Left cardiac atrium (tissue), 4 donors: ENCODE data around the gene LSM2. TPM values are rescaled to one million over a fixed set of nuclear protein-coding genes. Genes with fewer than 3 reads are reported as not detected.

Source experiments
- ATAC-seq, 2 donors: fragments of 200-7000 bp; cut with Tn5 transposase; one replicate each; pipeline ENCODE4 v1.9.1; 2020; ENCODE audit warnings: mild to moderate bottlenecking in 2 of 2, moderate library complexity in 2 of 2
- DNase-seq: peaks from one replicate; pipeline ENCODE4 v3.0.0-alpha.2; 2020
- intact Hi-C, 2 donors: fragments of 100-400 bp; cut with DNase I; formaldehyde crosslinking; loops; one replicate each; pipeline versions ENCODE4 v1.14.1 to v1.15.1; 2022 to 2023
- total RNA-seq, 2 donors: library from RNA; stranded (reverse); fragmentation: NEBNext Ultra II Directional; extraction: Animal tissue kit (Norgen Biotek cat#: 25700); gene quantifications; one replicate each; pipeline ENCODE4 v1.2.1, GENCODE V29; 2021
- donor health status: DM: no; HTN: yes; CAD: no.
- donor health status: DM: no; HTN: yes; CAD: no; lungs with severe emphysema.
- donor health status: DM: yes; HTN: yes; CAD: no.
- donor health status: Dilated cardiomyopathy.

LSM2 gene
- total RNA-seq, 2 donors from 2014 or later, result 24.3 to 29.4 TPM

DNA sequence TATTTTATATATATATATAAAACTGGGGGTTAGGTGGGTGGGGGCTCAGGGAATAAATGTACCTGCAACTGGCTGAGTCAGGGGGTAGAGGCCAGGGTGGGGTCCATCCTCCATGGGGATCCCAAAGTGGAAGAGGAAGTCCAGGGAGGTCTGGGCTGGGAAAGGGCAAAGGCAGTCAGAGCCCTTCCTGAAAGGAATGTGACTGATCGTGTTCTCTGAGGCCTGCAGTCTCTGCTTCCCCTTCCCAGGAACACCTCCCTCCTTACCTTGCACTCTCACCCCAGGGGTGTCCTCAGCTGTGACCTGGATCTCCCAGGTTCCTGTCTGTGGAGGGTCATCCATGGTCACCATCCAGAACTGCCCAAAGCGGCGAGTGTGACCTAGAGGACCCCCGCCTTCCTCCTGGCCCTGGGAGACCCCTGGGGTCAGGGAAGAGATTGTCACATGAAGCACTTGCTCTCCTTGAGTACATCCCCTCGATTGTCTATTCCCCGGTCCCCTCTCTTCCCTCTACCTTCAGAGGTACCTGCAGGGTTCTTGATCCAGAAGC, 39.6 kb downstream of the LSM2 start:
- intact Hi-C loops, result no loop called here
- no peak for ATAC-seq
- DNase-seq, result no peak

DNA sequence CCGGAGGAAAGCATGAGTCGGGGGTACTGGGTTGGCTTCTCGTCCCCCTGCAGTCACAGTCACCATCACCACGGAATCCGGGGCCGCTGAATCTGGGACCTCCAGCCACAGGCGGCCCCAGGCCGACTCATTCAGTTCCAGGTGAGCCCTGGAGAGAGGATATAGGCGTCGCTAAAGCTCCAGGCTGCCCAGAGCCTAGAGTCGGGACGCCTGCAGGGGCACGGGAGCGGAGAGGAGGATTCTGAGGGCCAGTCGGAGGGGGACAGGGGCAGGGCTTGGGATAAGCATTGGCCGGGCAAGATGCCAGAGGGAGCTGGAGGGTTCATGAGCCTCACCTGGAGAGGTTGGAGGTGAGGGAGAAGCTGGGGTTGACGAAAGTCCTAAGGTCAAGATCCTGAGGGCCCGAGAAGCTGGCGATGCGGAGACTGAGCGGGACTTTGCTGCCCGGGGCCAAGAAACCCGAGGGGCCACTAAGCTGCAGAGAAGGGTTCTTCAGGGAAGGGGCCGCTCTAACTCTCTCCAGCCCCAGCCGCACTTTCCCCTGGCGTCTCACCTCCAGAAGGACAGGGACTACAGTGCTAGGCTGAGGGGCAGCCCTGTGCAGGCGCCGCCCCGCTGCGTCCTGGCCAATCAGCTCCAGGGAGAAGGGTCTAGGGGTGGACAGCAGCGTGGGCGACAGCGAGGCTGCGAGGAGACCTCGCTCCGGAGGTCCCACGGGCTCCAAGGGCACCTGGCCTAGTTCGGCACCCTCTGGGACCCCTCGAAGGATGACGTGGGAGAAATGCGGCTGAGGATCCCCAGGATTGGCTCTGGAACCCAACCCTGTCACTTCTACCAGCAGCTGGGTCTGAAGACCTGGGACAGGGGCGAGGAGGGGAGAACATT, 40.6 kb downstream of the LSM2 start:
- intact Hi-C loops, result no loop called here
- no peak for DNase-seq
- peak; percentile 42 to 66 for ATAC-seq

DNA sequence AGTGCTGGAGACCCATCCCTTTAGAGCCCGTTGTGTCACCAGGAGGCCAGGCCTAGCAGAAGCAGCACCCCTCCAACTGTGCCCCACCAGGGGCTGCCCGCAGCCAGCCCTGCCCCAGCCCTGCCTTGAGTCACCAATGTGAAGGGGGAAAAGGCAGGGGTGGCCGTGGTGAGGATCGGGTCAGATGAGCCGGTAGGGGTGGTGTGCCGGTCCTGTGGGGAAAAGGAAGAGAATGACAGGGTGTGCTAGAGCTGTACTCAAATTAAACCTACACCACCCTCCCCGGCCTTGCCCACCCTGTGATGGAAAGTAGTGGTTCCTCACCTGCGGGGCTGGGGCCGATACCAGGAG, 41.2 kb downstream of the LSM2 start:
- ATAC-seq, result no peak
- intact Hi-C loops, result no loop called here
- no peak for DNase-seq

DNA sequence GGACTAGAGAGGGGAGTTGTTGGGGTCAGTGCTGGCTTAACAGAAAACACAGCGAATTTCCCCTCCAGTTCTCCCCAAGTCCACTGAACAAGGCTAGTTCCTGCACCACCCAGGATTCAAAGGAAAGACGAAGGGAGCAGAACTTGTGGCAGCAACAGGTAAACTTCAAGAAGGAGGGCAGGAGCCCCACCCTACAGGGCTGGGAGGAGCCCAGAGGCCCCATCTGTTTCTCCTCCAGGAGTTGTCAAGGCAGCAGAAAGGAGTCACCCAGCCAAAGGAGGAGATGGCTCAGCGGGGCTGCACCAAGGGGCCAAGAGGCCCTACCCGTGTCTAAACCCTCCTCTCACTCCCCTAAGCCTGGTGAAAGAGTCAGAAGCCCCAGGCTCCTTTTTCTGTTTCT, 42.6 kb downstream of the LSM2 start:
- intact Hi-C loops, result no loop called here
- ATAC-seq, result no peak
- DNase-seq, result no peak

DNA sequence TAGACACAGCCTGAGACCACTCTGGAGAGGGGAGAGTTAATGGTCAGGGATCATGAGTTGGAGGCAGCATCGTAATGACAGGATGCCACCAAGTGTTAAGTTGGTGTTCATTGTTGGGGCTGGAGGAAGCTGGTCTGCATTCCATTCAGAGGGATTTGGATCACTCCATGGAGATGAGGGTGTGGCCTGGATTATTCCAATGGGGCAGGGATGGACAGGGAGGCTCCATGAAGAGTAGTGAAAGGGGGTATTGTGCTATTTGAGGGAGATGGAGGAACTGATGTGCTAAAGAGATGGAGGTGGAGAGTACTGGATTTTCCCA, 43.2 kb downstream of the LSM2 start:
- intact Hi-C loops, result no loop called here
- DNase-seq (no peak), ATAC-seq (peak in 1 of 2 donors; percentile 22)

DNA sequence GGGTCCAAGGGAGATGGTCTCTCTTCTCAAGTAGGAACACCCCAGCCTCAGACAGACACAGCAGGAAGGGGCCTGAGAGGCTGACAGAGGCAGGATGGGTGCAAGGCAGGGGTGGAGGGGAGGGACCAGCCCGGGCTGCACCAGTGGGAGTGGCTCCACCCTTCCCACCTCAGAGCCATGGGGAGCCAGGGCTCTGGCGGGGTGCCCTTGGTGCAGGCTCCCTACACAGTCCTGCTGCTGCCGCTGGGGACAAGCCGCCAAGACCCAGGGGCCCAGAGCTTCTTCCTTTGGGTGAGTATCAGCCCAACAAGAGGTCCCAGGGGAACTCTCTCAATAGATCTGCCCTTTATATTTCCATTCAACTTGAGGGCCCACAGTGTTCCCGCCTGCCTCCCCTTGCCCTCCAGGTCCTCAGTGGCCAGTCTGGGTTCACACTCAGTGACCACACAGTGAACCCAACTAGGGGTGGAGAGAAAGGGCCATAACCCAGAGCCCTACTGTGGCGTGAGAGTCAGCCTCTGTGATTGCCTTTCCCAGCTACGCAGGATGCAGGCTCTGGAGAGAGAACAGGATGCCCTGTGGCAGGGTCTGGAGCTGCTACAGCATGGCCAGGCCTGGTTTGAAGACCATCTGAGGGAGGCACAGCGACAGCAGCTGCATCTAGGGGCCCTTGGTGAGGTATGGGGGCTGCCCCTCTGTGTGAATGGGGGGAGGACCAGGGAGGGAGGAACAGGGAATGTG, 43.7 kb downstream of the LSM2 start:
- no peak for ATAC-seq
- intact Hi-C loops, result no loop called here
- DNase-seq, result no peak

DNA sequence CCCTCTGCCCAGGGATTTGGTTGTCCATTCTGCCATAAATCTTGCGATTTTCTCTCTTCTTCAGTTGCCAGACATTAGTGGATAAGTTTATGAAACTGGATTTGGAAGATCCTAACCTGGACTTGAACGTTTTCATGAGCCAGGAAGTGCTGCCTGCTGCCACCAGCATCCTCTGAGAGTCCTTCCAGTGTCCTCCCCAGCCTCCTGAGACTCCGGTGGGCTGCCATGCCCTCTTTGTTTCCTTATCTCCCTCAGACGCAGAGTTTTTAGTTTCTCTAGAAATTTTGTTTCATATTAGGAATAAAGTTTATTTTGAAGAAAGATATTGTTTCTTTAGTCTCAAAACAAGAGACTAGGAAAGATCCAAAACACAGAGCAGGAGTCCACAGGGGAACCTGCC, 44.4 kb downstream of the LSM2 start, which contains the start of gene SAPCD1:
Gene SAPCD1, plus strand, starts transcription at position 301 of the 400 bp plus-strand sequence. CDS start 399 bp downstream, outside the sequence.
- ATAC-seq (no peak), DNase-seq (no peak)
- intact Hi-C loops, result no loop called here

DNA sequence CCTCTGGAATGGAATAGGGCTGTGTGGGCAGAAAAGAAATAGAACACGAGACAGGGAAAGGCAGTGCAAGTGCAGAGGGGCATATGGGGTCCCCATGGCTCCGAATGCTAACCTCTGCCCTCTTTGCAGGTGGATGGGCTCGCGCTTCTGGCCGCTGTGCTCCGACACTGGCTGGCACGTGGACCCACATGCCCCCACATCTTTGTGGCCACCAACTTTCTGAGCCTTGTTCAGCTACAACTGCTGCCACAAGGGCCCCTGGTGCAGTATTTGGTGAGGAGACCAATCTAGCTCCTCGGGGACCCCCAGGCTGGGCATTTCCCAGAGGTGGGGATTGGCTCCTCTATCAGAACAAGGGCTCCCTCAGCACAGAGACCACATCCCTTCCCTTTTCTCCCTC, 45.4 kb downstream of the LSM2 start:
- intact Hi-C loops, result no loop called here
- no peak for ATAC-seq
- DNase-seq, result no peak

DNA sequence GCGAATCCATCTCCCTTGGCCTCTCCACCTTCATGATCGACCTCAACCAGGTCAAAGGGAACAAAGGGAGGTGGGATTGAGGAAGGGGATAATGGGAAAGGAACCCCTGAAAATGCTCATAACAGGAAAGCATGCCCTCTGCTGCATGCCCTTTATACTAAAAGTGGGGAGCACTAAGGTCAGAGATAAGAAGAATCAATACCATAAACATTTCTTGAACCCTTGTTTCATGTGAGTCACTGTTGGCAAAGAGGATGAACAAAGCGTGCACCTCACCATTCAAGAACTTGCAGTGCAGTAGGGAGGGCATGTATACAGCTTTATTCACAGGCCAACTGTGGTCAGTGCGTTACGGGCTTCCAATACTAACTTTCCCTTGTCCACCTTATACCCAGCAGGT, 46.0 kb downstream of the LSM2 start:
- no peak for ATAC-seq
- intact Hi-C loops, result no loop called here

DNA sequence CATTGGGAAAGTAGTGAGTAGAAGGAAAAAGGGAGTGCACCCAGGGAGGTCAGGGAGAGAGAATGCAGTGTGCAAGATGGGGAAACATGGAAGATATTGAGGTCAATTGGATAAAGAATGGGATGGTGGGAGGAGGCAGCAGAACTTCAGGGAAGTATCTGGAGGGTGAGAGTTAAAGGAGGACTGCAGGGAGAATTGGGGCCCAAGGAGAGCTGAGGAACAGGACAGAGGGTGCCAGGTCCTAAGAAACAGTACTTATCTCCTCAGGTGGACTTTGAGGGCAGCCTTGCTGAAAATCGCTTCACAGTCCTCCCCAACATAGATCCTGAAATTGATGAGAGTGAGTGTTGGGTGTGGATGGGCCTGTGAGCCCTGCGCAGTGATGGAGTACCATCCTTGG, 48.5 kb downstream of the LSM2 start:
- DNase-seq (no peak), ATAC-seq (no peak)
- intact Hi-C loops, result no loop called here

More for the DNA sequence above, 46.0 kb downstream of the LSM2 start:
- DNase-seq, result no peak

DNA sequence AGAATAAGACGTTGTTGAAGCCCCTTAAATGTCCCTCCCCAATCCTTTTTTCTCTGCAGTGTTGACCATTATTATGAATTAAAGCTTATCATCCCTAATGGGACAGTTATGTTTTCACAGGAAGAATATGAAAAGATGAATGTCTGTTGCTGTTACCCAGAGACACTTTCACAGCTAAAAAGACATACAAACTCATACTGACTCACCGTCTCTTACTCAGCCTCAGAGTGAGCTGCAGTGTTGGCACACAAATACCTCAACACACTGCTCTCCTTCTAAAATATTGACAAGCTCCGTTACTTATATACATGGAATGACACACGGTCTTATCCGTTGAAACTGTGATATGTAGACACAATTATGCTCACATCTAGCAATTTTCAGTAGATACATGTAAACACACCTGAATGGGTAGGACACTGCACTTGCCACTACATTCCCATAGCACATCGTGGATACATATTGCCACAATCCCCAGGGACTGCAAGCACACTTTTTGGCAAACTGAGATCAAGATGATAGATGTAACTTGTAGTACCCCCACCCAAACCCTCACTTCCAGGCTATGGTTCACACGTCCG, 53.9 kb downstream of the LSM2 start:
- intact Hi-C loops, result no loop called here
- peak in 1 of 2 donors; percentile 23 for ATAC-seq
- DNase-seq, result no peak

DNA sequence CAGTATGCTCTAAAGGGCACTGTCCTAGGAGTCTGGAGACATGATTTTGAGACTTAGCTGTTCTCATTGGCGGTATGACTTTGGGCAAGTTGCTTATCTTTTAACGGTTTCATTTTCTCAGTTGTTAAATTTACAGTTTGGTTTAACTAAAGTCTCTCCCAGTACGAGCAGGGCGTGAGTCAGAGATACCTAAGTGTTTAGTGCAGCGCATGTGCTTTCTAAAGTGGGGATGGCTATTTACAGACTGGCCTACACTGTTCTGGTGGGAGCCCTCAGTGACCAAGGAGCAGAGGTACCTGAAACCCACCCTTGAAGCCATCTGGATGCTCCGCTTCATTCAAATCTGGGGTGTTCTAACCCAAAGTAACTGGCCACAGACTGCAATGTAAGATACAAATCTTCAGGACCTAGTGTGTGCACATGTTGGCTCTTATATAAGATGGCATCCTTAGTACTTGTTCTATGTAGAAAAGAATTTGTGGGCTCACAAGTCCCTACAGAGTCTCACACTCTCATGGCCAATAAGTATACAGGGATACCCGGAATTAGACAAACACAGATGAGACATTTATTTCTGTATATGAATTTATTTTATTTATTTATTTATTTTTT, 56.2 kb downstream of the LSM2 start:
- intact Hi-C loops, result no loop called here
- DNase-seq (no peak), ATAC-seq (no peak)

DNA sequence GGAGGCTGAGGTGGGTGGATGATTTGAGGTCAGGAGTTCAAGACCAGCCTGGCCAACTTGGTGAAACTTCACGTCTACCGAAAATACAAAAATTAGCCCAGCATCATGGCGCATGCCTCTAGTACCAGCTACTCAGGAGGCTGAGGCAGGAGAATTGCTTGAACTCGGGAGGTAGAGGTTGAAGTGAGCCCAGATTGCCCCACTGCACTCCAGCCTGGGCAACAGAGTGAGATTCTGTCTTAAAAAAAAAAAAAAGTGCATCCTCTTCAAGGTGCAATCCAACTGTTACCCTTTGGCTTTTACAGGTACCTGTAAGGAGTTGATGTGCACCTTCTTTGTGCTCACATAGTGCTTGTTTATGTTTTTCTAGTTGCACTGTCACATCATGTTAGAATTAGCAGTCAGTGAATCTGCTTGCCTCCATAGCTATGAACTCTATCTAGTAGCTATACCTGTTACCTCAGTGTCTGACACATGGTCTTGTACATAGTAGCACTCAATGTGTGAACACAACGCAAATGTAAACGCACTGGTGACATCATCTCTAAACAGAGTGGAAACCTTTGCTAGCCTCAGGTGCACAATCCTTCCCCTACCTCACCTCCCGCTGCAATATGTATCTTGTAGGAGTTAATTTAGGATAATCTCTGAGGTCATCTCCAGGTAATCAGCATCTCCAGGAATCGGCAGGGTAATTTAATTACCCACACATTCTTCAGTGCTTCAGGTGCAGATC, 57.3 kb downstream of the LSM2 start:
- intact Hi-C loops, result no loop called here
- no peak for DNase-seq
- no peak for ATAC-seq

Other genes starting within 250 kb of the LSM2 start
- gene LTA, start 234.7 kb downstream of the LSM2 start, total RNA-seq, result not detected
- under 1 TPM; 0.53 to 0.92 TPM for gene TNF, start 231.4 kb downstream of the LSM2 start, total RNA-seq
- 1 to 10 TPM in 1 of 2 donors, under 1 TPM in 1; 0.84 to 1.4 TPM for gene LTB, start 224.5 kb downstream of the LSM2 start, total RNA-seq
- gene LST1, start 220.7 kb downstream of the LSM2 start, total RNA-seq, result 10 to 100 TPM in 1 of 2 donors, 1 to 10 TPM in 1; 9.4 to 16.0 TPM
- gene NCR3, start 214.0 kb downstream of the LSM2 start, total RNA-seq, result under 1 TPM in 1 of 2 donors, not detected in 1; 0.47 TPM
- 10 to 100 TPM; 17.0 to 37.4 TPM for gene AIF1, start 191.7 kb downstream of the LSM2 start, total RNA-seq
- gene PRRC2A, start 186.3 kb downstream of the LSM2 start, total RNA-seq, result 100 to 1,000 TPM in 1 of 2 donors, 10 to 100 TPM in 1; 85.0 to 108 TPM
- 100 to 1,000 TPM; 206 to 294 TPM for gene BAG6, start 154.3 kb downstream of the LSM2 start, total RNA-seq
- gene APOM, start 151.1 kb downstream of the LSM2 start, total RNA-seq, result 1 to 10 TPM; 1.4 to 1.7 TPM
- gene C6orf47, start 146.2 kb downstream of the LSM2 start, total RNA-seq, result 10 to 100 TPM; 17.5 to 20.1 TPM
- gene GPANK1, start 142.0 kb downstream of the LSM2 start, total RNA-seq, result 10 to 100 TPM; 12.3 to 15.7 TPM
- 100 to 1,000 TPM in 1 of 2 donors, 10 to 100 TPM in 1; 84.8 to 116 TPM for gene CSNK2B, start 140.9 kb downstream of the LSM2 start, total RNA-seq
- gene LY6G5B, start 137.0 kb downstream of the LSM2 start, total RNA-seq, result 1 to 10 TPM; 3.2 to 8.8 TPM
- 1 to 10 TPM; 2.2 to 2.5 TPM for gene LY6G5C, start 125.9 kb downstream of the LSM2 start, total RNA-seq
- 10 to 100 TPM; 33.5 to 36.3 TPM for gene ABHD16A, start 103.6 kb downstream of the LSM2 start, total RNA-seq
- not detected for gene LY6G6F, start 100.1 kb downstream of the LSM2 start, total RNA-seq
- not detected for gene LY6G6D, start 91.6 kb downstream of the LSM2 start, total RNA-seq
- not detected for gene LY6G6C, start 85.2 kb downstream of the LSM2 start, total RNA-seq
- under 1 TPM; 0.39 to 0.41 TPM for gene MPIG6B, start 83.6 kb downstream of the LSM2 start, total RNA-seq
- 10 to 100 TPM; 55.6 to 56.2 TPM for gene DDAH2, start 77.7 kb downstream of the LSM2 start, total RNA-seq
- gene CLIC1, start 70.4 kb downstream of the LSM2 start, total RNA-seq, result 100 to 1,000 TPM; 151 to 196 TPM
- 1 to 10 TPM; 2.6 to 3.0 TPM for gene MSH5, start 67.0 kb downstream of the LSM2 start, total RNA-seq
- gene SAPCD1, start 44.3 kb downstream of the LSM2 start, total RNA-seq, result under 1 TPM; 0.71 to 0.73 TPM
- 1 to 10 TPM; 4.8 to 6.2 TPM for gene VWA7, start 29.6 kb downstream of the LSM2 start, total RNA-seq
- 10 to 100 TPM; 24.8 to 39.3 TPM for gene VARS1, start 11.2 kb downstream of the LSM2 start, total RNA-seq
- 1 to 10 TPM; 1.1 to 2.6 TPM for gene HSPA1L, start 8.3 kb upstream of the LSM2 start, total RNA-seq
- gene HSPA1A, start 8.6 kb upstream of the LSM2 start, total RNA-seq, result 100 to 1,000 TPM; 197 to 288 TPM
- 100 to 1,000 TPM; 142 to 192 TPM for gene HSPA1B, start 20.8 kb upstream of the LSM2 start, total RNA-seq
- gene NEU1, start 55.9 kb upstream of the LSM2 start, total RNA-seq, result 10 to 100 TPM; 26.8 to 31.8 TPM
- gene SLC44A4, start 72.0 kb upstream of the LSM2 start, total RNA-seq, result not detected
- 10 to 100 TPM; 12.9 to 20.2 TPM for gene EHMT2, start 90.7 kb upstream of the LSM2 start, total RNA-seq
- 1 to 10 TPM; 2.5 to 4.6 TPM for gene ZBTB12, start 95.1 kb upstream of the LSM2 start, total RNA-seq
- 10 to 100 TPM; 12.3 to 30.0 TPM for gene C2, start 120.8 kb upstream of the LSM2 start, total RNA-seq
- 100 to 1,000 TPM in 1 of 2 donors, 10 to 100 TPM in 1; 50.3 to 113 TPM for gene CFB, start 139.1 kb upstream of the LSM2 start, total RNA-seq
- gene NELFE, start 152.0 kb upstream of the LSM2 start, total RNA-seq, result 10 to 100 TPM; 39.8 to 53.7 TPM
- 10 to 100 TPM; 36.8 to 45.1 TPM for gene SKIC2, start 152.2 kb upstream of the LSM2 start, total RNA-seq
- gene DXO, start 165.2 kb upstream of the LSM2 start, total RNA-seq, result 10 to 100 TPM; 12.8 to 20.9 TPM
- 100 to 1,000 TPM; 199 to 206 TPM for gene C4A, start 175.1 kb upstream of the LSM2 start, total RNA-seq
- gene C4B, start 207.8 kb upstream of the LSM2 start, total RNA-seq, result 100 to 1,000 TPM; 177 to 235 TPM
- 10 to 100 TPM in 1 of 2 donors, 1 to 10 TPM in 1; 2.0 to 10.3 TPM for gene CYP21A2, start 231.4 kb upstream of the LSM2 start, total RNA-seq